GDM1 (cell line): ENCODE results near the gene C1orf50.
"Not testable (repeated sequence)": the region's sequence is repeated elsewhere in the genome, so short reads cannot be mapped to it uniquely, and the experiment has no call there.

Experiments used
- DNase-seq: peaks from one replicate; lab custom pipeline; 2025; lab: John Stamatoyannopoulos, UW

C1orf50 gene

GRCh38 chr1:42766741-42767509 lies at the start of gene C1orf50, which contains the start of gene P3H1:
C1orf50 (plus strand) TSS chr1:42767249; CDS start chr1:42767312, 63 bp downstream.
P3H1 (minus strand) TSS chr1:42767028; CDS start chr1:42766971, 57 bp downstream.
- DNase-seq, result peak; percentile 99

- DNase-seq, result no peak
These were observed 46.2 kb upstream of the C1orf50 start for GRCh38 chr1:42720868-42721267.

- DNase-seq, result no peak
These were observed 45.1 kb upstream of the C1orf50 start for GRCh38 chr1:42721926-42722325.

GRCh38 chr1:42722403-42722802 lies 44.6 kb upstream of the C1orf50 start:
- not testable (repeated sequence) for DNase-seq

- no peak for DNase-seq
These were observed 43.5 kb upstream of the C1orf50 start for GRCh38 chr1:42723511-42723910.

- not testable (repeated sequence) for DNase-seq
These were observed 41.2 kb upstream of the C1orf50 start for GRCh38 chr1:42725820-42726219.

GRCh38 chr1:42730002-42730401 lies 37.0 kb upstream of the C1orf50 start:
- DNase-seq, result no peak

GRCh38 chr1:42730988-42731387 lies 36.1 kb upstream of the C1orf50 start:
- DNase-seq, result no peak

- no peak for DNase-seq
These were observed 35.5 kb upstream of the C1orf50 start for GRCh38 chr1:42731585-42731984.

- DNase-seq, result no peak
These were observed 34.8 kb upstream of the C1orf50 start for GRCh38 chr1:42732126-42732680.

GRCh38 chr1:42733415-42734200 lies 33.4 kb upstream of the C1orf50 start:
- DNase-seq, result no peak

- no peak for DNase-seq
These were observed 32.6 kb upstream of the C1orf50 start for GRCh38 chr1:42734201-42735035.

GRCh38 chr1:42735056-42735455 lies 32.0 kb upstream of the C1orf50 start:
- no peak for DNase-seq

- no peak for DNase-seq
These were observed 31.5 kb upstream of the C1orf50 start for GRCh38 chr1:42735477-42736105.

- DNase-seq, result no peak
These were observed 30.9 kb upstream of the C1orf50 start for GRCh38 chr1:42736152-42736551.

- no peak for DNase-seq
These were observed 30.4 kb upstream of the C1orf50 start for GRCh38 chr1:42736571-42737200.

GRCh38 chr1:42737257-42737656 lies 29.8 kb upstream of the C1orf50 start:
- DNase-seq, result peak; percentile 88

GRCh38 chr1:42737986-42738677 lies 28.9 kb upstream of the C1orf50 start:
- no peak for DNase-seq

GRCh38 chr1:42738678-42739226 lies 28.3 kb upstream of the C1orf50 start:
- DNase-seq, result no peak
